Loucy (cell line): ENCODE results near the gene TXNDC11.
A peak's percentile ranks its signal among the peaks of the same experiment; 100 is the strongest.

Experiments
- H2AFZ ChIP-seq: fragments of 200-600 bp; sonication (generic); 2 replicates; pipeline ENCODE4 v1.6.0; 2016; ENCODE audit warnings: antibody characterized with exemption, mild to moderate bottlenecking, low read length, moderate library complexity
- H3F3A ChIP-seq: fragments of 200-600 bp; 2 replicates; pipeline ENCODE4 v1.6.0; 2016; ENCODE audit warnings: antibody characterized with exemption, low read depth, mild to moderate bottlenecking
- H3K27me3 ChIP-seq: fragments of 200-600 bp; sonication (generic); 2 replicates; pipeline ENCODE4 v1.6.1; 2014; ENCODE audit warnings: low read length, mild to moderate bottlenecking; ENCODE audit not compliant: insufficient read depth, poor library complexity, severe bottlenecking
- H3K36me3 ChIP-seq: fragments of 200-600 bp; sonication (generic); 2 replicates; pipeline ENCODE4 v1.6.1; 2016; ENCODE audit warnings: low read length; ENCODE audit not compliant: insufficient read depth
- H3K4me1 ChIP-seq: fragments of 200-600 bp; sonication (generic); 2 replicates; pipeline ENCODE4 v1.5.1; 2014; ENCODE audit warnings: low read length, mild to moderate bottlenecking; ENCODE audit not compliant: insufficient read depth, poor library complexity, severe bottlenecking
- H3K4me2 ChIP-seq: fragments of 200-600 bp; sonication (generic); 2 replicates; pipeline ENCODE4 v1.6.0; 2014; ENCODE audit warnings: antibody characterized with exemption, low read length, low read depth, mild to moderate bottlenecking; ENCODE audit not compliant: poor library complexity, severe bottlenecking
- H3K4me3 ChIP-seq: fragments of 200-600 bp; sonication (generic); 2 replicates; pipeline ENCODE4 v1.5.1; 2014; ENCODE audit warnings: low read length, mild to moderate bottlenecking, mixed read lengths; ENCODE audit not compliant: poor library complexity, severe bottlenecking
- H3K79me2 ChIP-seq: fragments of 200-600 bp; sonication (generic); 2 replicates; pipeline ENCODE4 v1.6.1; 2014; ENCODE audit warnings: low read length; ENCODE audit not compliant: insufficient read depth
- H3K9ac ChIP-seq: fragments of 200-600 bp; sonication (generic); 2 replicates; pipeline ENCODE4 v1.6.0; 2014; ENCODE audit warnings: mild to moderate bottlenecking, low read depth, low read length, moderate library complexity; ENCODE audit not compliant: poor library complexity, severe bottlenecking
- H3K9me2 ChIP-seq: fragments of 200-600 bp; sonication (generic); replicated peaks from 2 replicates; pipeline ENCODE4 v1.6.1; 2016; ENCODE audit warnings: low read depth, low read length, mixed read lengths
- H3K9me3 ChIP-seq: fragments of 200-600 bp; sonication (generic); 2 replicates; pipeline ENCODE4 v1.6.1; 2014; ENCODE audit warnings: mild to moderate bottlenecking, antibody characterized with exemption, low read length, low read depth; ENCODE audit not compliant: insufficient read depth
- H4K20me1 ChIP-seq: fragments of 200-600 bp; sonication (generic); 2 replicates; pipeline ENCODE4 v1.6.0; 2014; ENCODE audit warnings: antibody characterized with exemption, low read length, mild to moderate bottlenecking; ENCODE audit not compliant: insufficient read depth, poor library complexity, severe bottlenecking
- EZH2phosphoT487 ChIP-seq: fragments of 200-600 bp; IDR thresholded peaks from 2 replicates; pipeline ENCODE4 v1.6.1; 2018; ENCODE audit warnings: antibody characterized with exemption, mild to moderate bottlenecking, moderate library complexity, borderline replicate concordance
- TF ChIP-seq, protein P1 (sequence below): fragments of 200-600 bp; sonication (generic); conservative IDR thresholded peaks from 2 replicates; pipeline ENCODE4 v1.5.1; 2014; ENCODE audit warnings: mild to moderate bottlenecking, antibody characterized with exemption, low read length

The TXNDC11 gene

DNA sequence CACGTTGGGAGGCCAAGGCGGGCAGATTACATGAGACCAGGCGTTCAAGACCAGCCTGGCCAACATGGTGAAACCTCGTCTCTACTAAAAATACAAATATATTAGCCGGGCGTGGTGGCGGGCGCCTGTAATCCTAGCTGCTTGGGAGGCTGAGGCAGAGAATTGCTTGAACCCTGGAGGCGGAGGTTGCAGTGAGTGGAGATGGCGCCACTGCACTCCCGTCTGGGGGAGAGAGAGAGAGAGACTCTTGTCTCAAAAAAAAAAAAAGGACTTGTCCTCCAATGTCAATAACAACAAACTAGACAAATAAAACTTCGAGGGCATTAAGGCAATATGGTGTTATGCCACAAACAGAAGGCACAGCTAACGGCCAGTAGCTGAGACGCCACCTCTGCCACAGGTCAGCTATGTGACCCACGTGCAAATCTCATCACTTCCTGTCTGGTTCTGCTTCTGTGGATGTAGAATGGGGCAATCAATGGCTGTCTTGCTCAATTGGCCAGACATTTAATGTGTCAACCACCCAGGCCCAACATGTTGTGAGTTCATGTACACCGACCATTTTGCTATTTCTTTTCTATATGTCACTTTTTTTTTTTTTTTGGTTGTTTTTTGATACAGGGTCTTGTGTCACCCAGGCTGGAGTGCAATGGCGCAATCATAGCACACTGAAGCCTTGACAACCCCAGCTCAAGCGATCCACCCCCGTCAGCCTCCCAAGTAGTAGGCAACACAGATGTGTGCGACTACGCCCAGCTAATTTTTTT lies 834 bp upstream of the TXNDC11 start:
- H3F3A ChIP-seq: no peaks in the 10 kb centered on the region
- H3K36me3 ChIP-seq: no peaks in the 10 kb centered on the region
- H3K9me3 ChIP-seq: no peaks in the 10 kb centered on the region
- H3K4me2 ChIP-seq: peak overlapping the region; percentile 72
- H3K4me1 ChIP-seq: peaks cover 14% of the 10 kb centered on the region
- H3K9ac ChIP-seq: peak overlapping the region; percentile 79
- H2AFZ ChIP-seq: peak overlapping the region; percentile 91
- peak overlapping the region; percentile 88 for H3K4me3 ChIP-seq
- peaks cover 5% of the 10 kb centered on the region for H4K20me1 ChIP-seq
- TF ChIP-seq, protein P1, sequence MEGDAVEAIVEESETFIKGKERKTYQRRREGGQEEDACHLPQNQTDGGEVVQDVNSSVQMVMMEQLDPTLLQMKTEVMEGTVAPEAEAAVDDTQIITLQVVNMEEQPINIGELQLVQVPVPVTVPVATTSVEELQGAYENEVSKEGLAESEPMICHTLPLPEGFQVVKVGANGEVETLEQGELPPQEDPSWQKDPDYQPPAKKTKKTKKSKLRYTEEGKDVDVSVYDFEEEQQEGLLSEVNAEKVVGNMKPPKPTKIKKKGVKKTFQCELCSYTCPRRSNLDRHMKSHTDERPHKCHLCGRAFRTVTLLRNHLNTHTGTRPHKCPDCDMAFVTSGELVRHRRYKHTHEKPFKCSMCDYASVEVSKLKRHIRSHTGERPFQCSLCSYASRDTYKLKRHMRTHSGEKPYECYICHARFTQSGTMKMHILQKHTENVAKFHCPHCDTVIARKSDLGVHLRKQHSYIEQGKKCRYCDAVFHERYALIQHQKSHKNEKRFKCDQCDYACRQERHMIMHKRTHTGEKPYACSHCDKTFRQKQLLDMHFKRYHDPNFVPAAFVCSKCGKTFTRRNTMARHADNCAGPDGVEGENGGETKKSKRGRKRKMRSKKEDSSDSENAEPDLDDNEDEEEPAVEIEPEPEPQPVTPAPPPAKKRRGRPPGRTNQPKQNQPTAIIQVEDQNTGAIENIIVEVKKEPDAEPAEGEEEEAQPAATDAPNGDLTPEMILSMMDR: no peak
- no peak for TF ChIP-seq EZH2phosphoT487
- peaks cover 36% of the 10 kb centered on the region for H3K79me2 ChIP-seq
- no peaks in the 10 kb centered on the region for H3K9me2 ChIP-seq
- no peaks in the 10 kb centered on the region for H3K27me3 ChIP-seq

DNA sequence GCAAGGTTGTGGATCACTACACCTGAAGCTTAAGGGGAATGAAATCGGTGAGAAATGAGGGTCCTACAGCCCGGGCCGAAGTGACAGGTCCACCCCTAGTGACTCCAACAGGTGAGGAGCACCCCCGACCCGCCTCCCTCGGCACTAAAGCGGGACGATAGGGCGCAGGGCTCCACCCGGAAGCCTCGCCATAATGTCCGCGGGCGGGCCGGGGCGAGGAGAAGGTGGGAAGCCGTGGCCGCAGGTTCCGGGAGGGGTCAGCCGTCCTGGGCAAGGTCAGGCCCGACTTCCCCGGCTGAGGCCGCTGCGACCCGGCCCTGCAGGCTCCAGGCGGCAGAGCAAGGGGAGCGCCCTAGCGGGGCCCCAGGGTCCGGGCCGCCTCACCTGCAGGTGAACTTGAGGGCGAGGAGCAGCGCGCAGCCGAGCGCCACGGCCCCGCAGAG lies 543 bp downstream of the TXNDC11 start:
- no peaks in the 10 kb centered on the region for H3K27me3 ChIP-seq
- H3K9me2 ChIP-seq: no peaks in the 10 kb centered on the region
- no peaks in the 10 kb centered on the region for H3K9me3 ChIP-seq
- peak overlapping the region; percentile 73; the same call in 1 of the 2 replicates for H2AFZ ChIP-seq
- TF ChIP-seq, protein P1: no peak
- no peak for TF ChIP-seq EZH2phosphoT487
- H4K20me1 ChIP-seq: peaks cover 8% of the 10 kb centered on the region
- peaks cover 14% of the 10 kb centered on the region for H3K4me1 ChIP-seq
- H3F3A ChIP-seq: no peaks in the 10 kb centered on the region
- H3K4me2 ChIP-seq: peak overlapping the region; percentile 73
- peaks cover 50% of the 10 kb centered on the region for H3K79me2 ChIP-seq
- no peaks in the 10 kb centered on the region for H3K36me3 ChIP-seq
- peak overlapping the region; percentile 88 for H3K4me3 ChIP-seq
- H3K9ac ChIP-seq: peak overlapping the region; percentile 79

DNA sequence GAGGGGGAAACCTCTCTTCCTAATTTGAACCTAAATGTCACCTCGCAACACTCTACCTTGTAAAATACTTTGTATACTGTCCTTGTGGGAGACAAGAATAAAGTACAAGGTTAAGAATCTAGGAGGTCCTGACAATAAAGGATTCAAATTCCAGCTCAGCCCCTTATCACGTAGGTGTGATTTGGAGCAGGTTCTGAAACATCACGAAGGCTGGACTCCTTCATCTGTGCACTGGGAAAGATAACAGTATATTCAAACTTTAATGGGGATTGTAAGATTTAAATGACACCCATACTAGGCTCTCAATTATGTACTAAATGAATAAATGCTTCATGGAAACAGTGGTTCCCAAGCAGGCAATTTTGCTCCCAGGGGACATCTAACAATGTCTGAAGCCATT lies 2.1 kb downstream of the TXNDC11 start:
- H3K79me2 ChIP-seq: peaks cover 60% of the 10 kb centered on the region
- peak overlapping the region; percentile 79 for H3K9ac ChIP-seq
- H3K27me3 ChIP-seq: no peaks in the 10 kb centered on the region
- H3F3A ChIP-seq: no peaks in the 10 kb centered on the region
- H3K4me1 ChIP-seq: peaks cover 14% of the 10 kb centered on the region
- H3K4me2 ChIP-seq: peak overlapping the region; percentile 73
- H3K9me3 ChIP-seq: no peaks in the 10 kb centered on the region
- peak overlapping the region; percentile 88 for H3K4me3 ChIP-seq
- H3K9me2 ChIP-seq: no peaks in the 10 kb centered on the region
- H2AFZ ChIP-seq: no peak overlapping the region
- TF ChIP-seq, protein P1: no peak
- TF ChIP-seq EZH2phosphoT487: no peak
- H4K20me1 ChIP-seq: peaks cover 8% of the 10 kb centered on the region
- peaks cover 6% of the 10 kb centered on the region; the same call in 1 of the 2 replicates for H3K36me3 ChIP-seq
